AG04450 (cell line): ENCODE measurements around the gene CD2. TPM values are rescaled to one million over a fixed set of nuclear protein-coding genes. Genes with fewer than 3 reads are reported as not detected.

Experiments used
- CTCF ChIA-PET: fragments of 300-600, 350-600 bp; formaldehyde crosslinking; extraction: SDS; loops from one replicate; lab custom pipeline; 2022; ENCODE audit warnings: antibody characterized with exemption, inconsistent platforms; lab: Charles Lee
- POLR2A ChIA-PET: fragments of 350-600 bp; formaldehyde crosslinking; extraction: SDS; loops from one replicate; lab custom pipeline; 2021; ENCODE audit warnings: antibody characterized with exemption, inconsistent platforms; lab: Yijun Ruan, JAX
- DNase-seq: peaks from one replicate; pipeline ENCODE4 v3.0.0-alpha.2; 2011; ENCODE audit warnings: low read depth, low spot score
- H3K27ac ChIP-seq: one replicate; pipeline ENCODE4 v1.5.1; 2012; ENCODE audit warnings: low read depth, low read length, control low read depth
- H3K27me3 ChIP-seq: one replicate; pipeline ENCODE4 v1.6.0; 2012; ENCODE audit warnings: low read length; ENCODE audit not compliant: control insufficient read depth, insufficient read depth
- H3K4me3 ChIP-seq: 2 replicates; pipeline ENCODE4 v1.5.1; 2011; ENCODE audit warnings: mild to moderate bottlenecking, low read depth, low read length, control low read depth
- H3K9me3 ChIP-seq: 2 replicates; pipeline ENCODE4 v1.5.1; 2012; ENCODE audit warnings: low read length; ENCODE audit not compliant: control insufficient read depth, insufficient read depth
- polyA plus RNA-seq: library from polyadenylated mRNA; depleted of rRNA; stranded (reverse); fragments of >200 nt; gene quantifications from 2 replicates; pipeline ENCODE4 v1.2.3, GENCODE V29; 2011
- TF ChIP-seq, protein P1 (sequence below): IDR thresholded peaks from 2 replicates; pipeline ENCODE4 v1.5.1; 2011; ENCODE audit warnings: low read depth, low read length, control low read depth, inconsistent platforms

Gene CD2
- polyA plus RNA-seq, 1 experiment = not detected

DNA sequence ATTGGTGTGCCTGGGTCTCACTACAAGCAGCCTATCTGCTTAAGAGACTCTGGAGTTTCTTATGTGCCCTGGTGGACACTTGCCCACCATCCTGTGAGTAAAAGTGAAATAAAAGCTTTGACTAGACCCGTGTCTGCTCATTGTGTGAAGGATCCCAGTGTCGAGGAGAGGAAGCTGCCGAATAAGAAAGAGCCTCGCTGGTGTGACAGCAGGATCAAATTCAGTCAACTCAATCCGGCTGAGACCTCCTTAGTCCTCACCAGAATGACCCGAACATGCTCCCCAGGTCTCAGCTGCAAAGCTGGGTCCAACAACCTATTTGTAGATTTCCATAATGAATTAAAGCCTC lies 14.8 kb downstream of the CD2 start:
- Histone ChIP-seq H3K27ac (no peak overlapping the region), H3K9me3 (no peaks in the 10 kb centered on the region; the same call in 1 of the 2 replicates), H3K27me3 (no peaks in the 10 kb centered on the region), H3K4me3 (no peak overlapping the region)
- DNase-seq = no peak
- CTCF ChIA-PET = no interaction called here
- POLR2A ChIA-PET = no interaction called here
- TF ChIP-seq, protein P1, sequence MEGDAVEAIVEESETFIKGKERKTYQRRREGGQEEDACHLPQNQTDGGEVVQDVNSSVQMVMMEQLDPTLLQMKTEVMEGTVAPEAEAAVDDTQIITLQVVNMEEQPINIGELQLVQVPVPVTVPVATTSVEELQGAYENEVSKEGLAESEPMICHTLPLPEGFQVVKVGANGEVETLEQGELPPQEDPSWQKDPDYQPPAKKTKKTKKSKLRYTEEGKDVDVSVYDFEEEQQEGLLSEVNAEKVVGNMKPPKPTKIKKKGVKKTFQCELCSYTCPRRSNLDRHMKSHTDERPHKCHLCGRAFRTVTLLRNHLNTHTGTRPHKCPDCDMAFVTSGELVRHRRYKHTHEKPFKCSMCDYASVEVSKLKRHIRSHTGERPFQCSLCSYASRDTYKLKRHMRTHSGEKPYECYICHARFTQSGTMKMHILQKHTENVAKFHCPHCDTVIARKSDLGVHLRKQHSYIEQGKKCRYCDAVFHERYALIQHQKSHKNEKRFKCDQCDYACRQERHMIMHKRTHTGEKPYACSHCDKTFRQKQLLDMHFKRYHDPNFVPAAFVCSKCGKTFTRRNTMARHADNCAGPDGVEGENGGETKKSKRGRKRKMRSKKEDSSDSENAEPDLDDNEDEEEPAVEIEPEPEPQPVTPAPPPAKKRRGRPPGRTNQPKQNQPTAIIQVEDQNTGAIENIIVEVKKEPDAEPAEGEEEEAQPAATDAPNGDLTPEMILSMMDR = no peak

DNA sequence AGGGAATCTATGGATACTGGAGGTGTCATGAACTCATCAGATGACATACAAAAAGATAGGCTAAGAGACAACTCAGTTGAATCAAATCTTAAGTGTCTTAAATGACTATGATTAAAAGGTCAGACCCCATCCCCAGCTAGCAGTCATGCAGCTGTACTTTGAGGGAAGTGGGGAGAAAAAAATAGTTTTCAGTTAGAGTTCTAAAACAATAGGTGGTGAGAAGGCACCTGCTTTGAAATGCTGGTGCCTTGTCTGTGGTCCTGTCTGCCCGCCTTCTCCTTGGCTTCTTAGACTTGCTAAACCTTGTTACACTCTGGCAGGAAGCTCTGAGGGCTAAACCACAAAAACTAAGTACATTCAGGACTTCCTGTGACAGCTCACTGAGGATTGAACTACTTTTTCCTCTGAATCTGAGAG lies 15.3 kb downstream of the CD2 start:
- no peak for DNase-seq
- CTCF ChIA-PET = no interaction called here
- H3K27me3 ChIP-seq = no peaks in the 10 kb centered on the region
- POLR2A ChIA-PET = no interaction called here
- H3K27ac ChIP-seq = no peak overlapping the region
- TF ChIP-seq, protein P1 = no peak
- no peaks in the 10 kb centered on the region; the same call in 1 of the 2 replicates for H3K9me3 ChIP-seq
- no peak overlapping the region for H3K4me3 ChIP-seq

DNA sequence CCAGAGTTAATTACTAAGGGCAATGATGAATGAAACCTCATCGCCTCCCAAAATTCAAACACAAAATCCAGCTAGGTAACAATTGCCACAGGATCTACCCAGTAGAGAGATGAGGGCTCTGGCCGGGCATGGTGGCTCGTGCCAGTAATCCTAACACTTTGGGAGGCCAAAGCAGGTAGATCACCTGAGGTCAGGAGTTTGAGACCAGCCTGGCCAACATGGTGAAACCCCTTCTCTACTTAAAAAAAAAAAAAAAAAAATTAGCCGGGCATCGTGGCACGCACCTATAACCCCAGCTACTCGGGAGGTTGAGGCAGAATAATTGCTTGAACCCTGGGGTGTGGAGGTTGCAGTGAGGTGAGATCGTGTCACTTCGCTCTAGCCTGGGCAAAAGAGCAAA lies 15.8 kb downstream of the CD2 start:
- no peaks in the 10 kb centered on the region; the same call in 1 of the 2 replicates for H3K9me3 ChIP-seq
- TF ChIP-seq, protein P1 = no peak
- CTCF ChIA-PET = no interaction called here
- no peak for DNase-seq
- H3K27ac ChIP-seq = no peak overlapping the region
- no peaks in the 10 kb centered on the region for H3K27me3 ChIP-seq
- H3K4me3 ChIP-seq = no peak overlapping the region
- POLR2A ChIA-PET = no interaction called here

DNA sequence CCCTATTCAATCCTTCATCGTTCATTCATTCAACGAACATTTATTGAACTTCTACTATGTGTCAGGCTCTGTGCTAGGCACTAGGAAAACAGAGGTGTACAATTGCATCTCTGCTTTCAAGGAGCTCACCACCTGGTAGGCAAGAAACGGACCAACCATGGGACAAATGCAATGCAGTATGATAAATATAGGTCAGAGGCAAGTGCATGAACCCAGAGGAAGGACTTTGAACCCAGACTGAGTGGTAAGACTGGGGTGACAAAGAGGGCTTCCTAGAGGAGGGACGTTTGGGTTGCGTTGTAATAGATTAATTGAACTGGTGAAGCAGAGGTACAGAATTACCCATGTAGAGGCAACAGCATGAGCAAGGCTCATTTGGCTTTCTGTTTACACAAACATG lies 16.4 kb downstream of the CD2 start:
- CTCF ChIA-PET = interaction anchor here (1.4 kb wide), 1 partner anchor 33 kb away, joined by 3 read pairs; no protein-coding TSS in a partner anchor
- no peaks in the 10 kb centered on the region; the same call in 1 of the 2 replicates for H3K9me3 ChIP-seq
- TF ChIP-seq, protein P1 = no peak

DNA sequence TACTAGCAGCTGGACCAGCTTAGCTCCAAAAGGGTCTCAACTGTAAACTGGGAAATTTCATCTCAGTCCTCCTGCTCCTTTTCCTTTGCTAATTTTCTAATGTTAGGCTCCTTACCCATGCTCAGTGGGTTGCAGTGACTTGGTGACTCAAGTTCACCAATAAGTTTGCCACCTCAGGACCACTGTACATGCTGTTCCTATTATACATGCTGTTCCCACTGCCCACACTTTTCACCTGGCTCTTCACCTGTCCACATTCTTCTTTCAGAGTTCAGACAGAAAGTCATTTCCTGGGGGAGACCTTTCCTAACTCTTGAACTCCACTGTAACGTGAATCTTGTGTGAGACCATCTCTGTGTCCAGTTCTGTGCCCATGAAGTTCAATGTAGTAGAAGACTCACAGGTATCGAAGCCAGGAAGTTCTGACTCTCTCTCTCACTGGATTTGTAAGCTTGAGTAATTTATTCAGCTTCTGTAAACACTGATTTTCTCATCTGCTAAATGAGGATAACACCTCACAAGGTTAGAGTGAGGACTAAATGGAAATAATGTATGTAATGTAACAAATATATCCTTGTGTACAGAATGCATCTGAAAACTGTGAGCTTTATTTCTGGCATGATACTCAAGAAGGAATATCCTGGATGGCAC lies 17.9 kb downstream of the CD2 start:
- H3K27ac ChIP-seq = no peak overlapping the region
- no peak for DNase-seq
- H3K27me3 ChIP-seq = no peaks in the 10 kb centered on the region
- TF ChIP-seq, protein P1 = no peak
- ChIA-PET POLR2A (no interaction called here), CTCF (interaction anchor here (1.4 kb wide), 1 partner anchor 35 kb away, joined by 3 read pairs; no protein-coding TSS in a partner anchor)
- H3K9me3 ChIP-seq = no peaks in the 10 kb centered on the region
- no peak overlapping the region for H3K4me3 ChIP-seq

More for the DNA sequence above, 16.4 kb downstream of the CD2 start:
- H3K27me3 ChIP-seq = no peaks in the 10 kb centered on the region
- POLR2A ChIA-PET = no interaction called here
- no peak overlapping the region for H3K4me3 ChIP-seq
- H3K27ac ChIP-seq = no peak overlapping the region
- no peak for DNase-seq
